Motor neuron (in vitro differentiated cells): ENCODE data around the gene CLDN20. TPM values are rescaled to one million over a fixed set of nuclear protein-coding genes. Genes with fewer than 3 reads are reported as not detected.
"Not testable (repeated sequence)": the region's sequence is repeated elsewhere in the genome, so short reads cannot be mapped to it uniquely, and the experiment has no call there.

Experiments
- ATAC-seq, 8 experiments: fragments of 200-7000 bp; cut with Tn5 transposase; replicated peaks in 6 of 8; 2 replicates each; pipeline ENCODE4 v1.8.0; 2021; ENCODE audit warnings: mild to moderate bottlenecking in 8 of 8, moderate library complexity in 8 of 8
- H3K27ac ChIP-seq, 2 donors: fragments of 250-450 bp; sonication (Bioruptor Pico); 2 replicates each; pipeline ENCODE4 v1.9.0; 2021; ENCODE audit warnings: antibody characterized with exemption in 2 of 2, mild to moderate bottlenecking in 2 of 2, moderate library complexity in 1 of 2
- H3K4me1 ChIP-seq, 2 donors: fragments of 250-450 bp; sonication (Bioruptor Pico); replicated peaks in 1 of 2; 2 replicates each; pipeline ENCODE4 v1.6.1; 2021; ENCODE audit warnings: antibody characterized with exemption in 2 of 2, mild to moderate bottlenecking in 2 of 2, moderate library complexity in 1 of 2
- H3K4me3 ChIP-seq, 5 donors: fragments of 250-450 bp; sonication (Bioruptor Pico); 2 replicates each; pipeline ENCODE4 v1.9.0; 2021; ENCODE audit warnings: antibody characterized with exemption in 5 of 5, mild to moderate bottlenecking in 5 of 5, moderate library complexity in 4 of 5
- WGBS, 10 experiments: fragments of 450-650 bp; shearing (Covaris generic); methylation state at CpG; one replicate each; pipeline ENCODE4 v1.0.0; 2022; 5-methylcytosine and 5-hydroxymethylcytosine counted together
- in situ Hi-C, 9 experiments: fragments of 400-800 bp; cut with MboI; loops; one replicate each; pipeline ENCODE4 v1.15.0; 2021; ENCODE audit warnings: low sequenced_read_pairs in 9 of 9, low pct_unique_long_range_greater_than_20kb in 2 of 9; ENCODE audit not compliant: unreplicated experiment in 9 of 9
- total RNA-seq, 8 experiments: library from RNA; unstranded; fragments of 300-600 nt; gene quantifications; 2 replicates each; pipeline versions ENCODE4 v1.2.3 to v1.2.4, GENCODE V29; 2022

CLDN20 gene
- total RNA-seq, 8 experiments from 2014 or later: 0.76 to 10.4 (median 1.9) TPM

DNA sequence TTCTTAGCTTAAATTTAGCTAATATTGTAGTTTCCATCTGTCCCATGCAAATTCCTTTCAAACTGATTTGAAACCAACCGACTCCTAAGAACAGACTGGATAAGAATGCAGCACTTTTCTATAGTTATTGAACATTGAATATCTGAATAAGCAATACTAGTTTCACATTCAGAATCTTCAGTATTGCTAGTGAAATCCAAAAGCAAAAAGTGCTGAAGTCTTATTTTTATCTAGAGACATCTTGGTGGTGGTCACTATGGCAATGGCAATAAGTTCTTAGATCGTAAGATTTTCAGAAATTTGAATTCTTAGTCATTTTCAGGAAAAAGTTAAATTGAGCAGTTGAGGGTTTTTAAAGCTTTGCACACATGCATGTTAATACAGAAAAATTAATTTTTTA is 47.8 kb downstream of the CLDN20 start:
- ATAC-seq: no peak
- Histone ChIP-seq H3K27ac (no peak overlapping the region), H3K4me3 (no peak overlapping the region), H3K4me1 (peaks cover 0 to 5% of the 10 kb centered on the region in 2 donors)
- in situ Hi-C loops: no loop called here
- 67 to 100% (median 93%) methylated on average over 1 to 2 of the region's 2 CpGs for WGBS, 10 experiments

DNA sequence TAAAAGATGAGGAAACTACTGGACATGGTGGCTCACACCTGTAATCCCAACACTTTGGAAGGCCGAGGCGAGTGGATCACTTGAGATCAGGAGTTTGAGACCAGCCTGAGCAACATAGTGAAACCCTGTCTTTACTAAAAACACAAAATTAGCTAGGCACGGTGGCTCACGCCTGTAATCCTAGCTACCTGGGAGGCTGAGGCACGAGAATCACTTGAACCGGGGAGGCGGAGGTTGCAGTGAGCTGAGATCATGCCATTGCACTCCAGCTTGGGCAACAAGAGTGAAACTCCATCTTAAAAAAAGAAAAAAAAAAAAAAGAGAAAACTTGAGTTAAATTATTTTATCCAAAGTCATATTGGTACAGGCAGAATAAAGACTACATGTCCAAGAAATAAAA is 49.1 kb downstream of the CLDN20 start:
- ATAC-seq, H3K27ac ChIP-seq, in situ Hi-C loops, H3K4me1 ChIP-seq: not testable (repeated sequence)
- 90 to 100% (median 95%) methylated on average over 1 to 7 of the region's 7 CpGs; no CpG with 5 or more reads in 2 of the 10 experiments for WGBS, 10 experiments
- peak overlapping the region in 1 of 5 donors; percentile 90 for H3K4me3 ChIP-seq

DNA sequence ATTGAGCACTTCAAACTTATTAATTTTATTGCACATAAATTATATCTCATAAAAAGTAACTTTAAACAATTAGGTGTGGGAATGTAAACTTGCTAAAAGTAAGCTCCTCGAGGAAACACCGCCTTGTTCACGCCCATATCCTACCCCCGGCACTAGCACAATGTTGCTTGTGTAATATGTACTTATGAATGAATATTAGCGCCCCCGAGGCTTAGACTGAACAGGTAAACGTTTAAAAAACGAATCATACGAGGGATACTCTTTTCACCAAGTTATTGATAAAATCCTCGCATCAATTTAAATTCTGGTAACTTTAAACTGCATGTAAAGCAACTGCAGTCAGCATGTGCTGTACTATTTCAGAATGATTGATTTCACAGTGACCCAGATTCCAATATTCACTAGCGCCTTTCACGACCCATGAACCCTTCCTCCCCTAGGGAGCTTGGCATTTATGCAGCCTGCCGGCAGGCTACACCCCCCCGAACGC is 49.8 kb downstream of the CLDN20 start:
- in situ Hi-C loops: no loop called here
- Histone ChIP-seq H3K4me1 (peaks cover 0 to 5% of the 10 kb centered on the region in 2 donors), H3K27ac (peak overlapping the region; percentile 68 to 79), H3K4me3 (peak overlapping the region; percentile 73 to 90 (median 80))
- WGBS, 10 experiments: 0 to 10% (median 1%) methylated on average over 2 to 15 of the region's 15 CpGs; no CpG with 5 or more reads in 2 of the 10 experiments
- ATAC-seq: peak in 1 of 8 experiments; percentile 17

DNA sequence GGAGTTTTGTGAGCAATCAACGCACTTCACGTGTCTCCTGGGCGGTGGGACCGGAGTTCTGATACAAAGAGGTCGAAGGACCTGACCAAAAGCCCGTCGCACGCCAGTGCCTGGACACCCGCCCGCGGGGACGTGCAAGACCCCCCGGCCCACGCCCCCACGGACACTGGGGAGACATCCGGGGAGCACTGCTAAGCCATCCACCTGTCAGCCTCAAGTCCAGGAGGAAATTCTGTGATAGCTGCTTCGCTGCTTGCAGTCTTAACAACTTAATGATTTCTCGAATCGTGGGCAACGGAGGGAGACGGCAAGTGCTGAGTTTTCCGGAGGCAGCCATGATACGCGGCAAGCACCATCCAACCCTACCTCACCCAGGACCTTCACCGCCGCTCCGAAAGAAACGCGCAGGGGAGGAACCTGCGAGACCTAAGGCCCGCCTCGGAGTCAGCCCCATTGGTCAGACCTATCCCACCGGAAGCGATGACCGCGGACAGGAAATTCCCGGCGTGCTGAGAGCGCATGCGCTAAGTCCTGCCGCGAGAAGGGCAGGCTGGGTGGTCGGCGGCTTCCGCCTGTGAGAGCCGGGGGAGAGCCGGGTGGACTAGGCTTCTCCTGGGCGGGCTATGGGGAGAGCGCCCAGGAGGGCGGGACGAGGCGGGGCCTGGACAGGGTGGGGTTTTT is 50.4 kb downstream of the CLDN20 start, which contains the start of gene TFB1M:
TFB1M (minus strand) TSS at position 393 of the 681 bp plus-strand sequence; CDS start at position 337, 56 bp downstream.
- in situ Hi-C loops: no loop called here
- ATAC-seq: peak; percentile 90 to 96 (median 96)
- 0 to 2% (median 0%) methylated on average over 3 to 15 of the region's 52 CpGs; no CpG with 5 or more reads in 6 of the 10 experiments for WGBS, 10 experiments
- Histone ChIP-seq H3K4me1 (peaks cover 0 to 5% of the 10 kb centered on the region in 2 donors), H3K4me3 (peak within 1 kb of the TSS; percentile 73 to 90 (median 80)), H3K27ac (peak within 1 kb of the TSS; percentile 68 to 79)

DNA sequence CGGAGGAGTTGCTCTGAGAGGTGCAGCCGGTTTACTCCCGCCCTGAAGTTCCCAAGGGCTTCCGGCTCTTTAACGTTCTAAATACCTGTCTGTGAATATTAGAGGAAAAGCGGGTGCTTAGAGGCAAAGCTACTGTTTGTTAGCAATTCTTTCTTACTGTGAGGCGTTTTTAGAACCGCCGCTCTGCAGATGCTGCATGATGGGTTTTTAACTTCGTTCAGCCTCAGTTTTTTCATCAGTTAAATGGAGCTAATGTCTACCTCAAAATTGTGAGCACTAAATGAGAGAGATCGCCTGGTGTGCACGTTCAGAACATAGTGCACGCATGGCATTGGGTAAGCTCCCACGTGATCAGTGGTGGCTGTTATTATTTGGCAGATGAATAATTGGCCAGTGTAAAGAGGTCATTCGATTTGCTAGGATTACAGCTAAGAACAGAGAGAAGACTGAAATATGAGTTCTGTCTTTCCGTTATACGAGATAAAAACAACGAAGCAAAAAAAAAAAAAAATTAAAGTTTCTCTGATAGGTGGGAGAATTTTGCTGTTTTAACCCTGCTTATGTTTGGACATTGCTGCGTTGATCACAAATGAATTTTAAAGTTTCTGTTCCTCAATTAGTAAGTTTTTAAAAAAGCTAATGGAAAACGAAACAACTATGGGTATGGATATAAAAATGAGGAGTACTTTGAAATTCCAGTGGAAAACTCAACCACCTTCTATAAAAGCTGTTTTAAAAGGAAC is 51.1 kb downstream of the CLDN20 start:
- peak; percentile 33 to 60 (median 48) for ATAC-seq
- H3K27ac ChIP-seq: peak overlapping the region; percentile 22 to 29
- peak overlapping the region; percentile 73 to 90 (median 80) for H3K4me3 ChIP-seq
- WGBS, 10 experiments: 0 to 28% (median 9%) methylated on average over 5 to 19 of the region's 20 CpGs; no CpG with 5 or more reads in 1 of the 10 experiments
- peaks cover 0 to 5% of the 10 kb centered on the region in 2 donors for H3K4me1 ChIP-seq
- in situ Hi-C loops: no loop called here

DNA sequence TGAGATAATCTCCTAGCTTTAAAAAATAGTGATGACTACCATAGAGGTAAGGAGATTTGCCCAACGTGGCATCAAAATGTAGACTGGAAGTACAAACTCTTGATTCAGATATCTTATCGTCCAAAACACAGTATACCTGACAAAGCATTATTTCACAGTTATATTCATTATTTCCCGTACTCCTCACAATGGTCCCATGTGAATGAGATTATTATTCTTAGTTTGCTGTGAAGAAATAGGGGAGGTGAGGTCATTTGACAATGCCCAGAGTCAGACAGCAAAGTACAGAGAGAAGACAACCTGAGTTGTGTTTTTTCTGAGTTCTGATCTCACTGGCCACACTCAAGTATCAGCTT is 51.7 kb downstream of the CLDN20 start:
- no peak for ATAC-seq
- peak overlapping the region in 2 of 5 donors; percentile 73 to 90 for H3K4me3 ChIP-seq
- WGBS, 10 experiments: 0 to 92% (median 57%) methylated on average over 1 to 3 of the region's 3 CpGs
- no peak overlapping the region for H3K27ac ChIP-seq
- in situ Hi-C loops: no loop called here
- H3K4me1 ChIP-seq: peaks cover 0 to 5% of the 10 kb centered on the region in 2 donors

DNA sequence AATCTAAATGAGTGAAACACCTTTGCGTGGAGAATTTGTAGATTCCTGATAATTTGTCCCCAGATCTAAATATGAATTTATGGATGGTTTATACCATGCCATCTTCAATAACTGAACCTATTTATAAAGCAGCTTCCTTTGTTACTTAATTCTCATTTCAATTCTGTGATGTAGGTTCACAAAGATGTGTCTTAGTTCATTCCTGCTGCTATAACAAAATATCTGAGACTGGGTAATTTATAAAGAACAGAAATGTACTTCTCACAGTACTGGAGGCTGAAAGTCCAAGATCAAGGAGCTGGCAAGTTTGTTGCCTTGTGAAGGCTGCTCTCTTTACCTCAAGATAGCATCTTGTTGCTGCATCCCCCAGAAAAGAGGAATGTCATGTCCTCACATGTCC is 52.6 kb downstream of the CLDN20 start:
- 100% methylated on average over 1 of the region's 1 CpG; no CpG with 5 or more reads in 1 of the 10 experiments for WGBS, 10 experiments
- H3K4me1 ChIP-seq: peaks cover 0 to 5% of the 10 kb centered on the region in 2 donors
- H3K4me3 ChIP-seq: no peak overlapping the region
- in situ Hi-C loops: no loop called here
- no peak overlapping the region for H3K27ac ChIP-seq
- no peak for ATAC-seq

DNA sequence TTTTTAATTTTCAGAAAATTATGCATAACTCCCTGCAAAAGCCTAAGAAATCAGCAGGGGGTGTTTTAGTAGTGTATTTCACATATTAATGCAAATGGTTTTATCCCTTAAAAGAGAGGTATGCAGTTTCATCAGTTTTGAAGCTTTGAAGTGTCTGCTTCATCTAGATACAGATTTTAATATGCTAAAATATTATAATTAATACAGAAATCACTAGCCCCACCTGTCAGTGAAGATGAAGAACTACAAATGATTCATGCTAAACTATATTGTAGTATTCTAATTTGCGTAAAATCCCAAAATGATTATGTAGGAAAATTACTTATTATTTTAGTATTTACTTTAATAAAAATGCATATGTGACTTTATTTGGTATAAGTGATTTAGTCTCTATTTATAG is 53.4 kb downstream of the CLDN20 start:
- 50 to 100% (median 100%) methylated on average over 1 of the region's 1 CpG; no CpG with 5 or more reads in 2 of the 10 experiments for WGBS, 10 experiments
- ATAC-seq: no peak
- in situ Hi-C loops: no loop called here

DNA sequence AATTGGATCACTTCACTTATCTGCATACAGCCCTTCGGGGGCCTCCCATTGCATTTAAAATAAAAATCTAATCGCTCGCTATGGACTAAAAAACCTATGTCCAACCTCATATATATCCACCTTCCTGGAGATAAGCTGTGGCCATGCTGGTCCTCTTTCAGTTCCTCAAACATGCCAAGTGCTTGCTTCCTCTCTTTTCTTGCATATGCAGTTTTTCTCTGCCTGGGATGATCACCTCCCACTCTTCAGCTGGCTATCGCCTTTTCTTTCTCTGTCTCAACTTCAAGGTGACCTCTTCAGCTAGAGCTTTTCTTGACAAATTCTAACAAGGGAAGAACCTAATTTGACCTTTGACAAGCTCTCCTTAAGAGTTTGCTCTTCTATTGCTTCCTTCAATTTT is 56.1 kb downstream of the CLDN20 start:
- peaks cover 0 to 5% of the 10 kb centered on the region in 2 donors for H3K4me1 ChIP-seq
- in situ Hi-C loops: no loop called here
- H3K4me3 ChIP-seq: no peak overlapping the region
- 81 to 100% (median 97%) methylated on average over 1 to 4 of the region's 4 CpGs for WGBS, 10 experiments
- ATAC-seq: no peak
- H3K27ac ChIP-seq: no peak overlapping the region

More for the DNA sequence above, 53.4 kb downstream of the CLDN20 start:
- no peak overlapping the region for H3K4me3 ChIP-seq
- no peak overlapping the region for H3K27ac ChIP-seq
- peaks cover 0 to 5% of the 10 kb centered on the region in 2 donors for H3K4me1 ChIP-seq

DNA sequence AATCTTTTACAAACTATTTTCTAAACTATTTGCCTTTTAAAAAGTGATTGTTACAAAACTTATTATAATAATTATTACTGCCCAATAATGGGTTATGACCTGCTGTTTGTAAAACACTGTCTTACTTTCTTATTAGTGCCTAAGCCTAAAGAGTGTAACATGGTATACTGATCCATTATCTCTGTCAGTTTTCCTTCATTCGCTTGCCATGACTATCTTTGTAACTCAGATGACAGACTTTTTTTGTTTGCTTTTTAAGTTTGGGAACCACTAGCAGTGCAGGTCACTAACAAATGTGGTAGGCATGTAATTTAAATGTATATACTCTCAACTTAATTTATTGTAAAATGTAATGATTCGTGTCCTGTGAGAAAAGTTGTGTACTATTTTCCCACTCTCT is 60.4 kb downstream of the CLDN20 start:
- no peak for ATAC-seq
- Histone ChIP-seq H3K27ac (no peak overlapping the region), H3K4me1 (no peaks in the 10 kb centered on the region), H3K4me3 (no peak overlapping the region)
- 43 to 100% (median 100%) methylated on average over 1 to 2 of the region's 2 CpGs; no CpG with 5 or more reads in 1 of the 10 experiments for WGBS, 10 experiments
- in situ Hi-C loops: no loop called here

DNA sequence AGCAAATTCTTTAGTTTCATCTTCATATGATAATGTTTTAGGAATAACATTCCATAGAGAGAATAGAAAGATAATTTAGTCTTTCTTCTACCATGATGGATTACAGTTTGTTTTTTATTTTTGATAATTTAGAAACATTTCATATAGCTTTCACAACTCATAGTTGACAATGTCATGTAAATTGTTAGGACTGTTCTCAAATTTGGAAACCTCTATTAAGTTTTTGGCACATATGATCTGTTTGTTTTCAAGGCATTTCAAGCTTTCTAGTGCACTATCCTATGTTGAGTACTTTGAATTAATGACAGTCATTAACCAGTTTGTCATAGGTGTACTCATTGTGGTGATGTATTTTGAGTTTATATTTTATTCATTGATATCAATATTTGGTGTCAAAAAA is 61.2 kb downstream of the CLDN20 start:
- H3K27ac ChIP-seq: no peak overlapping the region
- H3K4me1 ChIP-seq: no peaks in the 10 kb centered on the region
- ATAC-seq: no peak
- H3K4me3 ChIP-seq: no peak overlapping the region
- in situ Hi-C loops: loop anchor here in 5 of 9 experiments (25.0 kb wide), 3 partner anchors 162 to 612 kb away; no protein-coding TSS in a partner anchor

DNA sequence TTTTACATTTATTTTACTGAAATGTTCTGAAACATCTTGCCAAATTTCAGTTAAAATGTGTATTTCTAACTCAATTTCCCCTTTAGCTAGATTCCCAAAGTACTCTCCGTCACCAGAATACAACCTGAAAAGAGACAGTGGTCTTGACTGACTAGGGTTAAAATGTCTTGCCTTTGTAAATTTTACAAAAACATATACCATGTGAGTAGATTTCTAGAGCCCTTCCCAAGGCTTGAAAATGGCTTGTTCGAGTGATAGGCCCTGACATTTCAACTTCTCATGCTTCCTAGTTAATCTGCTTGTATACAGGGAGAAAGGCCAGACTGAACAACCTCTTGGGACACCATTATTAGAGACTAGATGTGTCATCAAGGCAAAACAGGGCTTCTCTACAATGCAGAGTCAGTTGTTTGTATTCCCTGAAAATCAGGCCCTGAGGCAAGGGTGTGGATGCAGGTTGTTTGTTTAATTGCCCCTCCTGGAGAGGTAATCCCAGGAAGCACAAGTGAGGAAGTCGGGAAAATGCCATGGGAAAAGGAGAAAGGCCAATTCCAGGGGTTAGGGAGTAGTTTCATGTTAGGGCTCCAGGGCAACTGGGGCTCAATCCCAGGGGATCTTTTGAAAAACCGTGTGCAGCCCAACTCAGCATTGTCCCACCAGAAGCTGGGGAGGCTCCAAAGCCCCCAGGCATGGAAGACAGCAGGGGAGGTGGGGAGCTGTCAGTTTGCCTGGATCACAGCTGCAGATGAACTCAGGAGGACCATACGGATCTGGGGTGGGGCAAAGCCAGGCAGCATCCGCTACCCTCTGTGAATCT is 62.1 kb downstream of the CLDN20 start:
- whole genome bisulfite sequencing, 10 experiments: 57 to 100% (median 89%) methylated on average over 1 to 6 of the region's 6 CpGs
- in situ Hi-C loops: loop anchor here in 5 of 9 experiments (25.0 kb wide), 3 partner anchors 161 to 611 kb away; no protein-coding TSS in a partner anchor
- no peak for ATAC-seq
- Histone ChIP-seq H3K4me1 (no peaks in the 10 kb centered on the region), H3K27ac (no peak overlapping the region), H3K4me3 (no peak overlapping the region)
